A549 (cell line): ENCODE data around the gene SLC6A2.

ENCODE experiments used
- BHLHE40 ChIP-seq: IDR thresholded peaks from 2 replicates; pipeline ENCODE4 v1.6.1; 2012; ENCODE audit warnings: low read depth, low read length, inconsistent platforms
- CEBPB ChIP-seq, 2 experiments: fragments of >200 bp in 1 of 2; sonication (Bioruptor Twin) in 1 of 2; formaldehyde crosslinking in 1 of 2; IDR thresholded peaks; 2 replicates each; pipeline ENCODE4 v1.6.1; 2012 to 2016
- ESRRA ChIP-seq: fragments of 150-350 bp; IDR thresholded peaks from 2 replicates; pipeline ENCODE4 v1.6.1; 2014; ENCODE audit warnings: mild to moderate bottlenecking, low read length, borderline replicate concordance
- HEYL ChIP-seq: fragments of 250-450 bp; sonication (Bioruptor Pico); IDR thresholded peaks from 2 replicates; pipeline ENCODE4 v1.8.0; 2021; ENCODE audit warnings: mild to moderate bottlenecking, moderate library complexity
- JUNB ChIP-seq: fragments of >200 bp; sonication (Bioruptor Twin); formaldehyde crosslinking; IDR thresholded peaks from 2 replicates; pipeline ENCODE4 v1.6.1; 2016
- MAX ChIP-seq: IDR thresholded peaks from 2 replicates; pipeline ENCODE4 v1.6.1; 2012
- POLR2A ChIP-seq: IDR thresholded peaks from 2 replicates; pipeline ENCODE4 v1.6.1; 2012; ENCODE audit warnings: mild to moderate bottlenecking, low read length
- TF ChIP-seq, protein P1 (sequence below): fragments of >200 bp; sonication (Bioruptor Twin); formaldehyde crosslinking; IDR thresholded peaks from 3 replicates; pipeline ENCODE4 v1.5.1; 2016

- TF ChIP-seq JUNB: no peak
- TF ChIP-seq POLR2A: no peak
- TF ChIP-seq, protein P1, sequence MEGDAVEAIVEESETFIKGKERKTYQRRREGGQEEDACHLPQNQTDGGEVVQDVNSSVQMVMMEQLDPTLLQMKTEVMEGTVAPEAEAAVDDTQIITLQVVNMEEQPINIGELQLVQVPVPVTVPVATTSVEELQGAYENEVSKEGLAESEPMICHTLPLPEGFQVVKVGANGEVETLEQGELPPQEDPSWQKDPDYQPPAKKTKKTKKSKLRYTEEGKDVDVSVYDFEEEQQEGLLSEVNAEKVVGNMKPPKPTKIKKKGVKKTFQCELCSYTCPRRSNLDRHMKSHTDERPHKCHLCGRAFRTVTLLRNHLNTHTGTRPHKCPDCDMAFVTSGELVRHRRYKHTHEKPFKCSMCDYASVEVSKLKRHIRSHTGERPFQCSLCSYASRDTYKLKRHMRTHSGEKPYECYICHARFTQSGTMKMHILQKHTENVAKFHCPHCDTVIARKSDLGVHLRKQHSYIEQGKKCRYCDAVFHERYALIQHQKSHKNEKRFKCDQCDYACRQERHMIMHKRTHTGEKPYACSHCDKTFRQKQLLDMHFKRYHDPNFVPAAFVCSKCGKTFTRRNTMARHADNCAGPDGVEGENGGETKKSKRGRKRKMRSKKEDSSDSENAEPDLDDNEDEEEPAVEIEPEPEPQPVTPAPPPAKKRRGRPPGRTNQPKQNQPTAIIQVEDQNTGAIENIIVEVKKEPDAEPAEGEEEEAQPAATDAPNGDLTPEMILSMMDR: no peak
- no peak for TF ChIP-seq CEBPB (IDR thresholded peaks at IDR 0.05)
- no peak for TF ChIP-seq HEYL (CRISPR knock-in tag)
- TF ChIP-seq ESRRA: no peak
- TF ChIP-seq BHLHE40: no peak
- no peak for TF ChIP-seq MAX
Measured at GRCh38 chr16:55642611-55643010, 13.2 kb upstream of the SLC6A2 start.
